C4-2B (cell line): ENCODE measurements around the gene PRKCB.

Experiments
- H3K27ac ChIP-seq: fragments of 450-650 bp; 2 replicates; pipeline ENCODE4 v1.5.1; 2017
- CTCF ChIP-seq: fragments of 450-650 bp; conservative IDR thresholded peaks from 2 replicates; pipeline ENCODE4 v1.5.1; 2017; ENCODE audit warnings: mild to moderate bottlenecking
- ZFX ChIP-seq: fragments of 450-650 bp; IDR thresholded peaks from 2 replicates; pipeline ENCODE4 v1.6.1; 2017

The PRKCB gene

GRCh38 chr16:24216961-24217360, 381.2 kb downstream of the PRKCB start:
- no peak for TF ChIP-seq CTCF
- TF ChIP-seq ZFX = no peak
- H3K27ac ChIP-seq = no peak overlapping the region

GRCh38 chr16:24217461-24217860, 381.7 kb downstream of the PRKCB start:
- H3K27ac ChIP-seq = no peak overlapping the region
- TF ChIP-seq ZFX = no peak
- no peak for TF ChIP-seq CTCF

- TF ChIP-seq CTCF (no peak), ZFX (no peak)
- no peak overlapping the region for H3K27ac ChIP-seq
Measured at GRCh38 chr16:24218299-24218698, 382.5 kb downstream of the PRKCB start.

- H3K27ac ChIP-seq = no peak overlapping the region
- TF ChIP-seq CTCF (no peak), ZFX (no peak)
Measured at GRCh38 chr16:24221219-24221618, 385.4 kb downstream of the PRKCB start.

GRCh38 chr16:24228514-24228913, 392.7 kb downstream of the PRKCB start:
- no peak for TF ChIP-seq ZFX
- TF ChIP-seq CTCF = no peak
- H3K27ac ChIP-seq = no peak overlapping the region

- TF ChIP-seq ZFX = no peak
- no peak for TF ChIP-seq CTCF
- no peak overlapping the region for H3K27ac ChIP-seq
Measured at GRCh38 chr16:24232936-24233335, 397.2 kb downstream of the PRKCB start.

- no peak for TF ChIP-seq CTCF
- TF ChIP-seq ZFX = no peak
- H3K27ac ChIP-seq = no peak overlapping the region
Measured at GRCh38 chr16:24234737-24235136, 399.0 kb downstream of the PRKCB start.
